Stomach (tissue), 9 donors: Measurements from ENCODE around the gene SERPIND1. TPM values are rescaled to one million over a fixed set of nuclear protein-coding genes. Genes with fewer than 3 reads are reported as not detected.

Experiments used
- DNase-seq, 2 donors: peaks; one replicate each; pipeline versions ENCODE4 v3.0.0 to v3.0.0-alpha.2; 2013 to 2019
- H3K27ac ChIP-seq, 5 donors: fragments of 200-600 bp in 4 of 5; sonication (generic) in 4 of 5; one replicate each; pipeline ENCODE4 v1.5.1; 2013 to 2019; ENCODE audit warnings: mild to moderate bottlenecking in 1 of 5, moderate library complexity in 1 of 5
- H3K27me3 ChIP-seq, 3 donors: fragments of 200-600 bp; sonication (generic); one replicate each; pipeline ENCODE4 v1.5.1; 2017 to 2019; ENCODE audit warnings: mixed run types in 1 of 3
- H3K36me3 ChIP-seq, 4 donors: fragments of 200-600 bp; sonication (generic); 1 replicate in 3 of 4; 2 replicates in 1 of 4; pipeline ENCODE4 v1.5.1; 2016 to 2019
- H3K4me1 ChIP-seq, 4 donors: fragments of 200-600 bp; sonication (generic); one replicate each; pipeline ENCODE4 v1.5.1; 2016 to 2019
- H3K4me3 ChIP-seq, 4 donors: fragments of 200-600 bp; sonication (generic) in 3 of 4; one replicate each; pipeline ENCODE4 v1.5.1; 2016 to 2019; ENCODE audit warnings: mild to moderate bottlenecking in 1 of 4
- H3K9me3 ChIP-seq, 4 donors: fragments of 200-600 bp; sonication (generic); one replicate each; pipeline ENCODE4 v1.5.1; 2016 to 2019
- CTCF ChIP-seq, 7 experiments: fragments of 450-650 bp in 4 of 7; fragments of 200-600 bp in 3 of 7; sonication (generic) in 3 of 7; IDR thresholded peaks; one replicate each; pipeline ENCODE4 v1.5.1; 2016 to 2019; ENCODE audit warnings: antibody characterized with exemption in 7 of 7, control low read depth in 2 of 7, mild to moderate bottlenecking in 1 of 7
- EP300 ChIP-seq: sonication (generic); formaldehyde crosslinking; IDR thresholded peaks from one replicate; pipeline ENCODE4 v1.6.1; 2017; ENCODE audit warnings: antibody characterized with exemption
- POLR2A ChIP-seq, 4 donors: fragments of 450-650 bp; IDR thresholded peaks; one replicate each; pipeline ENCODE4 v1.6.1; 2016; ENCODE audit warnings: antibody characterized with exemption in 4 of 4, control low read depth in 2 of 4, mild to moderate bottlenecking in 1 of 4, moderate library complexity in 1 of 4
- POLR2AphosphoS5 ChIP-seq, 3 donors: sonication (generic); formaldehyde crosslinking; IDR thresholded peaks; one replicate each; pipeline ENCODE4 v1.6.1; 2016; ENCODE audit warnings: antibody characterized with exemption in 3 of 3
- WGBS, 5 donors: extraction: QIAGEN DNeasy Blood & Tissue Kit in 3 of 5; methylation state at CpG; one replicate each; pipeline versions ENCODE4 v1.1.5 to v1.1.7; 2013 to 2018; 5-methylcytosine and 5-hydroxymethylcytosine counted together
- intact Hi-C: fragments of 100-400 bp; cut with DNase I; formaldehyde crosslinking; loops from one replicate; pipeline ENCODE4 v1.15.1; 2023; ENCODE audit warnings: low total_unique reads
- polyA plus RNA-seq, 3 donors: library from polyadenylated mRNA; stranded (reverse); fragments of 200-250 nt; gene quantifications; one replicate each; pipeline ENCODE4 v1.2.3, GENCODE V29; 2013
- total RNA-seq, 5 donors: library from RNA; depleted of rRNA; stranded (reverse); fragments of >200 nt; gene quantifications; one replicate each; pipeline versions ENCODE4 v1.1.0 to v1.2.3, GENCODE V29; 2014 to 2016
- donor health status: healthy with polysubstance abuse.
- donor health status: Bipolar disorder and iron deficiency.
- donor health status: healthy.

Gene SERPIND1
- total and polyA plus RNA-seq, 8 donors: 0.10 to 0.55 (median 0.46) TPM; not detected in 5

- DNase-seq: no peak
- Histone ChIP-seq H3K4me3 (no peak overlapping the region), H3K9me3 (no peaks in the 10 kb centered on the region), H3K27me3 (no peaks in the 10 kb centered on the region), H3K4me1 (no peaks in the 10 kb centered on the region), H3K36me3 (peaks cover 34 to 90% (median 88%) of the 10 kb centered on the region in 4 donors), H3K27ac (no peak overlapping the region)
- intact Hi-C loops: no loop called here
- TF ChIP-seq POLR2AphosphoS5 (IDR thresholded peaks at IDR 0.05): no peak
- 86 to 93% (median 91%) methylated on average over 7 of the region's 7 CpGs for WGBS, 5 donors
Observed at GRCh38 chr22:20762233-20762796, 11.6 kb upstream of the SERPIND1 start.

GRCh38 chr22:20763630-20764470 is 10.1 kb upstream of the SERPIND1 start:
- intact Hi-C loops: no loop called here
- peaks cover 30 to 83% (median 82%) of the 10 kb centered on the region in 4 donors for H3K36me3 ChIP-seq
- no peaks in the 10 kb centered on the region for H3K27me3 ChIP-seq
- no peaks in the 10 kb centered on the region for H3K4me1 ChIP-seq
- TF ChIP-seq CTCF (IDR thresholded peaks at IDR 0.05): no peak
- no peak for TF ChIP-seq POLR2A (IDR thresholded peaks at IDR 0.05)
- no peak for TF ChIP-seq POLR2AphosphoS5 (IDR thresholded peaks at IDR 0.05)
- TF ChIP-seq EP300: no peak
- no peaks in the 10 kb centered on the region for H3K9me3 ChIP-seq
- WGBS, 5 donors: 76 to 95% (median 83%) methylated on average over 11 to 13 of the region's 13 CpGs
- H3K4me3 ChIP-seq: no peak overlapping the region
- H3K27ac ChIP-seq: no peak overlapping the region
- no peak for DNase-seq

GRCh38 chr22:20764471-20764720 is 9.5 kb upstream of the SERPIND1 start:
- TF ChIP-seq EP300 (no peak), CTCF (IDR thresholded peaks at IDR 0.05) (no peak), POLR2A (IDR thresholded peaks at IDR 0.05) (no peak), POLR2AphosphoS5 (IDR thresholded peaks at IDR 0.05) (no peak)
- no peak for DNase-seq
- 84 to 99% (median 88%) methylated on average over 7 of the region's 7 CpGs for WGBS, 5 donors
- Histone ChIP-seq H3K9me3 (no peaks in the 10 kb centered on the region), H3K27ac (no peak overlapping the region), H3K27me3 (no peaks in the 10 kb centered on the region), H3K4me3 (no peak overlapping the region), H3K36me3 (peaks cover 29 to 84% (median 78%) of the 10 kb centered on the region in 4 donors), H3K4me1 (no peaks in the 10 kb centered on the region)
- intact Hi-C loops: no loop called here

- Histone ChIP-seq H3K27me3 (no peaks in the 10 kb centered on the region), H3K4me3 (no peak overlapping the region), H3K4me1 (no peaks in the 10 kb centered on the region), H3K36me3 (peaks cover 29 to 81% (median 76%) of the 10 kb centered on the region in 4 donors), H3K9me3 (no peaks in the 10 kb centered on the region), H3K27ac (no peak overlapping the region)
- no peak for TF ChIP-seq POLR2A (IDR thresholded peaks at IDR 0.05)
- no peak for TF ChIP-seq POLR2AphosphoS5 (IDR thresholded peaks at IDR 0.05)
- no peak for TF ChIP-seq CTCF (IDR thresholded peaks at IDR 0.05)
- no peak for TF ChIP-seq EP300
- DNase-seq: no peak
- intact Hi-C loops: no loop called here
- 93 to 96% (median 95%) methylated on average over 10 of the region's 10 CpGs for WGBS, 5 donors
Observed at GRCh38 chr22:20764729-20765128, 9.2 kb upstream of the SERPIND1 start.

- H3K4me3 ChIP-seq: no peak overlapping the region
- no peaks in the 10 kb centered on the region for H3K9me3 ChIP-seq
- intact Hi-C loops: no loop called here
- DNase-seq: no peak
- H3K36me3 ChIP-seq: peaks cover 29 to 73% (median 64%) of the 10 kb centered on the region in 4 donors
- no peaks in the 10 kb centered on the region for H3K4me1 ChIP-seq
- no peaks in the 10 kb centered on the region for H3K27me3 ChIP-seq
- TF ChIP-seq CTCF (IDR thresholded peaks at IDR 0.05) (no peak), POLR2AphosphoS5 (IDR thresholded peaks at IDR 0.05) (no peak), POLR2A (IDR thresholded peaks at IDR 0.05) (no peak), EP300 (no peak)
- WGBS, 5 donors: 70 to 86% (median 80%) methylated on average over 2 of the region's 2 CpGs
- no peak overlapping the region for H3K27ac ChIP-seq
Observed at GRCh38 chr22:20765938-20766337, 8.0 kb upstream of the SERPIND1 start.
